WTC11 (cell line): ENCODE measurements around the gene ZNF521. TPM values are rescaled to one million over a fixed set of nuclear protein-coding genes. Genes with fewer than 3 reads are reported as not detected.
A peak's percentile ranks its signal among the peaks of the same experiment; 100 is the strongest.

Experiments
- ATAC-seq: fragments of 200-7000 bp; cut with Tn5 transposase; 2 replicates; pipeline ENCODE4 v1.10.0; 2021; ENCODE audit warnings: mild to moderate bottlenecking, moderate library complexity
- CTCF ChIA-PET: fragments of 300-600 bp; sonication (Branson Sonifier 250); formaldehyde crosslinking; loops from one replicate; lab custom pipeline; 2021; ENCODE audit warnings: antibody characterized with exemption; lab: Charles Lee
- POLR2A ChIA-PET: fragments of 350-600 bp; sonication (Branson Sonifier 250); formaldehyde crosslinking; loops from one replicate; lab custom pipeline; 2021; ENCODE audit warnings: antibody characterized with exemption; lab: Charles Lee
- DNase-seq: peaks from one replicate; pipeline ENCODE4 v3.0.0; 2021; ENCODE audit warnings: low spot score
- H3K27ac Mint-ChIP-seq: 2 replicates; pipeline ENCODE4 v1.8.0; 2021; ENCODE audit warnings: mixed read lengths
- H3K27me3 Mint-ChIP-seq: 2 replicates; pipeline ENCODE4 v1.8.0; 2021; ENCODE audit warnings: low read depth, mild to moderate bottlenecking, moderate library complexity, mixed read lengths
- H3K36me3 Mint-ChIP-seq: 2 replicates; pipeline ENCODE4 v1.8.0; 2021; ENCODE audit warnings: mixed read lengths
- H3K4me1 Mint-ChIP-seq: 2 replicates; pipeline ENCODE4 v1.8.0; 2022; ENCODE audit warnings: mixed read lengths
- H3K4me3 Mint-ChIP-seq: 2 replicates; pipeline ENCODE4 v1.8.0; 2021; ENCODE audit warnings: mild to moderate bottlenecking, moderate library complexity, mixed read lengths
- H3K9me3 Mint-ChIP-seq: 2 replicates; pipeline ENCODE4 v1.8.0; 2021; ENCODE audit warnings: mixed read lengths
- ARID4B ChIP-seq: sonication (generic); formaldehyde crosslinking; IDR thresholded peaks from 2 replicates; pipeline ENCODE4 v1.8.0; 2023; ENCODE audit warnings: missing genetic modification reagents, mild to moderate bottlenecking, borderline replicate concordance
- E2F1 ChIP-seq: sonication (generic); formaldehyde crosslinking; IDR thresholded peaks from 2 replicates; pipeline ENCODE4 v1.8.0; 2022; ENCODE audit warnings: mild to moderate bottlenecking, missing genetic modification reagents
- ETV6 ChIP-seq: sonication (generic); formaldehyde crosslinking; IDR thresholded peaks from 2 replicates; pipeline ENCODE4 v1.8.1; 2022; ENCODE audit warnings: mild to moderate bottlenecking, missing genetic modification reagents
- FOXK1 ChIP-seq: sonication (generic); formaldehyde crosslinking; IDR thresholded peaks from 2 replicates; pipeline ENCODE4 v1.8.0; 2022; ENCODE audit warnings: mild to moderate bottlenecking, moderate library complexity, missing genetic modification reagents
- KAT7 ChIP-seq: sonication (generic); formaldehyde crosslinking; IDR thresholded peaks from 2 replicates; pipeline ENCODE4 v1.8.1; 2023; ENCODE audit warnings: missing genetic modification reagents, mild to moderate bottlenecking, borderline replicate concordance
- NR3C1 ChIP-seq: sonication (generic); formaldehyde crosslinking; conservative IDR thresholded peaks from 2 replicates; pipeline ENCODE4 v1.8.1; 2023; ENCODE audit warnings: low read depth, mild to moderate bottlenecking, missing genetic modification reagents
- SMAD3 ChIP-seq: sonication (generic); formaldehyde crosslinking; IDR thresholded peaks from 2 replicates; pipeline ENCODE4 v1.8.0; 2022; ENCODE audit warnings: missing genetic modification reagents, mild to moderate bottlenecking, borderline replicate concordance
- TEAD4 ChIP-seq: sonication (generic); formaldehyde crosslinking; IDR thresholded peaks from 2 replicates; pipeline ENCODE4 v1.8.0; 2022; ENCODE audit warnings: mild to moderate bottlenecking, missing genetic modification reagents
- ZNF423 ChIP-seq: fragments of 250-450 bp; sonication (Bioruptor Pico); IDR thresholded peaks from 2 replicates; pipeline ENCODE4 v2.1.2; 2022; ENCODE audit warnings: mild to moderate bottlenecking, moderate library complexity
- ZNF532 ChIP-seq: fragments of 250-450 bp; sonication (Bioruptor Pico); IDR thresholded peaks from 2 replicates; pipeline ENCODE4 v1.9.0; 2021; ENCODE audit warnings: mild to moderate bottlenecking, borderline replicate concordance
- total RNA-seq: library from RNA; stranded (reverse); gene quantifications from 3 replicates; pipeline ENCODE4 v1.2.3, GENCODE V29; 2021
- TF ChIP-seq, protein P1 (sequence below): sonication (generic); formaldehyde crosslinking; IDR thresholded peaks from 2 replicates; pipeline ENCODE4 v1.8.0; 2022; ENCODE audit warnings: mild to moderate bottlenecking, missing genetic modification reagents
- TF ChIP-seq, protein P2 (sequence below): sonication (generic); formaldehyde crosslinking; IDR thresholded peaks from 2 replicates; pipeline ENCODE4 v1.8.0; 2023; ENCODE audit warnings: mild to moderate bottlenecking, missing genetic modification reagents

Gene ZNF521
- total RNA-seq, 1 experiment from 2014 or later: 15.3 TPM

DNA sequence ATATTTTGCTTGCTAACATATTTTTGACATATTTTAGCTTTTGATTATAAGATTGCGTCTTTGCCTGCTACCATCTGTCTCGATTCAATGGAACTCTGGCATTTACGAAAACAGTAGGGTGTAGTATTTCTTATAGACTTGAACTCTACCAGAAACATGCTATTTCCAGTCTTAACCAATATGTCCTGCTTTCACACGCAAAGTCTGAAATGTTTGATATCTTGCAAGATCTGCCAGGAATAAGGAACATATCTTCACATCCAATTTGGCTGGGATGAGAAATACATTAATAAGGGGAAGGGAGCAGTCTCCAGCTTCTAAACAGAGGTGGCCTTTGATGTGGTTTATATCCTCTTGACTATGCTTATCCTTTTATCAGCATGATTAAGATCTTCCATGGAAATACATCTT is 299.4 kb downstream of the ZNF521 start (continued):
- TF ChIP-seq ETV6 (CRISPR knock-in tag): no peak
- TF ChIP-seq, protein P1, sequence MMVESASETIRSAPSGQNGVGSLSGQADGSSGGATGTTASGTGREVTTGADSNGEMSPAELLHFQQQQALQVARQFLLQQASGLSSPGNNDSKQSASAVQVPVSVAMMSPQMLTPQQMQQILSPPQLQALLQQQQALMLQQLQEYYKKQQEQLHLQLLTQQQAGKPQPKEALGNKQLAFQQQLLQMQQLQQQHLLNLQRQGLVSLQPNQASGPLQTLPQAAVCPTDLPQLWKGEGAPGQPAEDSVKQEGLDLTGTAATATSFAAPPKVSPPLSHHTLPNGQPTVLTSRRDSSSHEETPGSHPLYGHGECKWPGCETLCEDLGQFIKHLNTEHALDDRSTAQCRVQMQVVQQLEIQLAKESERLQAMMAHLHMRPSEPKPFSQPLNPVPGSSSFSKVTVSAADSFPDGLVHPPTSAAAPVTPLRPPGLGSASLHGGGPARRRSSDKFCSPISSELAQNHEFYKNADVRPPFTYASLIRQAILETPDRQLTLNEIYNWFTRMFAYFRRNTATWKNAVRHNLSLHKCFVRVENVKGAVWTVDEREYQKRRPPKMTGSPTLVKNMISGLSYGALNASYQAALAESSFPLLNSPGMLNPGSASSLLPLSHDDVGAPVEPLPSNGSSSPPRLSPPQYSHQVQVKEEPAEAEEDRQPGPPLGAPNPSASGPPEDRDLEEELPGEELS (CRISPR knock-in tag): no peak
- TF ChIP-seq KAT7 (CRISPR knock-in tag): no peak
- TF ChIP-seq ARID4B (CRISPR knock-in tag): no peak

DNA sequence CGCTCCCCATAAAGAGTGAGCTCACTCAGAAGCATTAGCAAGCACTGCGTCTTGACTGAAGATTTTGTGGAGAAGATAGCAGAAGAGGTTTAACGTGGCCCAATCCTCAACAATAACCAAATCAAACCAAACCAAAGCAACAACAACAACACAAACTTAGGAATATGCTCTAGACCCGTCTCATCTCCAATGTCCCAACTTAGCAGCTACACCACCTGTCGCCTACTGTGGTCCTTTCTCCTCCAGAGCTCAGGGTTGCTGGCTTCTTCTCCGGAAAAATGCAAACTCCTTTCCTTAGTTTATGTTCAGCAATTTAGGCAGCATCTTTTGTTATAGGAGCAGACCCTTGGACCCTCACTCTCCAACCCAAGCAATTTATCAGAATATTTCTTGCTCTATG is 301.4 kb downstream of the ZNF521 start:
- CTCF ChIA-PET: no interaction called here
- H3K27ac Mint-ChIP-seq: no peak overlapping the region
- no peaks in the 10 kb centered on the region for H3K36me3 Mint-ChIP-seq
- H3K4me3 Mint-ChIP-seq: no peak overlapping the region
- TF ChIP-seq NR3C1 (CRISPR knock-in tag): no peak
- DNase-seq (no peak), ATAC-seq (no peak)
- peaks cover under 1% of the 10 kb centered on the region; the same call in 1 of the 2 replicates for H3K27me3 Mint-ChIP-seq
- H3K4me1 Mint-ChIP-seq: peaks cover 12% of the 10 kb centered on the region
- POLR2A ChIA-PET: interaction anchor here (0.6 kb wide), 1 partner anchor 9 kb away, joined by 12 read pairs; no protein-coding TSS in a partner anchor
- H3K9me3 Mint-ChIP-seq: no peaks in the 10 kb centered on the region

DNA sequence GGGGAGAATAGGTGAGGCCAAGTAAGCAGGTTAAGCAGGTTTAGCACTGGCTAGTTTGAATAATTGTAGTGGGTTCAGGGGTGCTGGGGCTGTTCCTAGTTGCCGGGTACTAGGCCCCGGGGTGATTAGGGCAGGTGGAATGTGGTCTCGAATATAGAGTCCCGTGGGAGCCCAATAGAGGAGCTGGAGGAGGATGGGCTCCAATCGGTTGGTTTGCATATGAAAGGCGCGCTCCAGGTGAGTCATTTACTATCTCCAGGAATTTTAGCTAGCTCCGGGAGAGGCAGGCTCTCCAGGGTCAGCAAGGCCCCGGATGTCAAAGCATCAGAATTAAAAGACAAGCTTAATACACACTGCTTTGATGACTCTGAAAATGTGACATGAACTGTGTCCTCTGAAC is 304.0 kb downstream of the ZNF521 start:
- TF ChIP-seq ZNF423 (CRISPR knock-in tag): peak; percentile 92
- TF ChIP-seq TEAD4: no peak
- no peak for TF ChIP-seq ZNF532 (CRISPR knock-in tag)
- peak; percentile 97 for ATAC-seq
- peaks cover 24% of the 10 kb centered on the region for H3K4me1 Mint-ChIP-seq
- H3K27me3 Mint-ChIP-seq: peaks cover 16% of the 10 kb centered on the region
- H3K36me3 Mint-ChIP-seq: no peaks in the 10 kb centered on the region
- peak; percentile 73 for DNase-seq
- ChIA-PET POLR2A (no interaction called here), CTCF (interaction anchor here (0.6 kb wide), 1 partner anchor 101 kb away, joined by 3 read pairs; no protein-coding TSS in a partner anchor)
- no peak overlapping the region for H3K27ac Mint-ChIP-seq
- no peaks in the 10 kb centered on the region for H3K9me3 Mint-ChIP-seq
- no peak overlapping the region for H3K4me3 Mint-ChIP-seq

DNA sequence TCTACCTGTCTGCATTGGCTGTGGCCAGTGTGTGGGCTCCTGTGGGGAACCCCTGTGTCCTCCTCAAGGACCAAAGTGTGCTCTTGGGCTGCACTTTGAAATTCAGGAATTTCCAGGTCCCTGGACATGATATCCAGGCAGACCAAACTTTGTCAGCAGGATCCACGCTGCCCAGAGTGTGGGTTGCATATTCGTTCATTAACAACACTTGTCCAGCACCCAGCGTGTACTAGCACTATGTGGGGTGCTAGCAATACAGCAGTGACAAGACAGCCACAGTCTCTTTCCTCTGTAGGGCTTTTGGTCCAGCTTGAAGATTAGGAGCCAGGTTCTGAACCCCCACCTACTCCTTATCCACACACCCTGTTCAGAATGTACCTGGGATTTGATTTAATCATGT is 304.5 kb downstream of the ZNF521 start:
- H3K9me3 Mint-ChIP-seq: no peaks in the 10 kb centered on the region
- no peak for ATAC-seq
- CTCF ChIA-PET: no interaction called here
- no peak for DNase-seq
- peaks cover 22% of the 10 kb centered on the region for H3K27me3 Mint-ChIP-seq
- H3K4me1 Mint-ChIP-seq: peaks cover 24% of the 10 kb centered on the region
- no peak overlapping the region for H3K27ac Mint-ChIP-seq
- H3K36me3 Mint-ChIP-seq: no peaks in the 10 kb centered on the region
- POLR2A ChIA-PET: no interaction called here
- no peak overlapping the region for H3K4me3 Mint-ChIP-seq
- no peak for TF ChIP-seq SMAD3
- no peak for TF ChIP-seq E2F1 (CRISPR knock-in tag)
- TF ChIP-seq FOXK1 (CRISPR knock-in tag): no peak
- TF ChIP-seq, protein P2, sequence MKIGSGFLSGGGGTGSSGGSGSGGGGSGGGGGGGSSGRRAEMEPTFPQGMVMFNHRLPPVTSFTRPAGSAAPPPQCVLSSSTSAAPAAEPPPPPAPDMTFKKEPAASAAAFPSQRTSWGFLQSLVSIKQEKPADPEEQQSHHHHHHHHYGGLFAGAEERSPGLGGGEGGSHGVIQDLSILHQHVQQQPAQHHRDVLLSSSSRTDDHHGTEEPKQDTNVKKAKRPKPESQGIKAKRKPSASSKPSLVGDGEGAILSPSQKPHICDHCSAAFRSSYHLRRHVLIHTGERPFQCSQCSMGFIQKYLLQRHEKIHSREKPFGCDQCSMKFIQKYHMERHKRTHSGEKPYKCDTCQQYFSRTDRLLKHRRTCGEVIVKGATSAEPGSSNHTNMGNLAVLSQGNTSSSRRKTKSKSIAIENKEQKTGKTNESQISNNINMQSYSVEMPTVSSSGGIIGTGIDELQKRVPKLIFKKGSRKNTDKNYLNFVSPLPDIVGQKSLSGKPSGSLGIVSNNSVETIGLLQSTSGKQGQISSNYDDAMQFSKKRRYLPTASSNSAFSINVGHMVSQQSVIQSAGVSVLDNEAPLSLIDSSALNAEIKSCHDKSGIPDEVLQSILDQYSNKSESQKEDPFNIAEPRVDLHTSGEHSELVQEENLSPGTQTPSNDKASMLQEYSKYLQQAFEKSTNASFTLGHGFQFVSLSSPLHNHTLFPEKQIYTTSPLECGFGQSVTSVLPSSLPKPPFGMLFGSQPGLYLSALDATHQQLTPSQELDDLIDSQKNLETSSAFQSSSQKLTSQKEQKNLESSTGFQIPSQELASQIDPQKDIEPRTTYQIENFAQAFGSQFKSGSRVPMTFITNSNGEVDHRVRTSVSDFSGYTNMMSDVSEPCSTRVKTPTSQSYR (CRISPR knock-in tag): no peak
